ENCODE data around the gene FZD2. TPM values are rescaled to one million over a fixed set of nuclear protein-coding genes. Genes with fewer than 3 reads are reported as not detected.

FZD2 gene
- polyA plus RNA-seq, 2 of the 4 experiments (the other 2 are of a cell fraction), result 25.8 to 54.9 TPM

DNA sequence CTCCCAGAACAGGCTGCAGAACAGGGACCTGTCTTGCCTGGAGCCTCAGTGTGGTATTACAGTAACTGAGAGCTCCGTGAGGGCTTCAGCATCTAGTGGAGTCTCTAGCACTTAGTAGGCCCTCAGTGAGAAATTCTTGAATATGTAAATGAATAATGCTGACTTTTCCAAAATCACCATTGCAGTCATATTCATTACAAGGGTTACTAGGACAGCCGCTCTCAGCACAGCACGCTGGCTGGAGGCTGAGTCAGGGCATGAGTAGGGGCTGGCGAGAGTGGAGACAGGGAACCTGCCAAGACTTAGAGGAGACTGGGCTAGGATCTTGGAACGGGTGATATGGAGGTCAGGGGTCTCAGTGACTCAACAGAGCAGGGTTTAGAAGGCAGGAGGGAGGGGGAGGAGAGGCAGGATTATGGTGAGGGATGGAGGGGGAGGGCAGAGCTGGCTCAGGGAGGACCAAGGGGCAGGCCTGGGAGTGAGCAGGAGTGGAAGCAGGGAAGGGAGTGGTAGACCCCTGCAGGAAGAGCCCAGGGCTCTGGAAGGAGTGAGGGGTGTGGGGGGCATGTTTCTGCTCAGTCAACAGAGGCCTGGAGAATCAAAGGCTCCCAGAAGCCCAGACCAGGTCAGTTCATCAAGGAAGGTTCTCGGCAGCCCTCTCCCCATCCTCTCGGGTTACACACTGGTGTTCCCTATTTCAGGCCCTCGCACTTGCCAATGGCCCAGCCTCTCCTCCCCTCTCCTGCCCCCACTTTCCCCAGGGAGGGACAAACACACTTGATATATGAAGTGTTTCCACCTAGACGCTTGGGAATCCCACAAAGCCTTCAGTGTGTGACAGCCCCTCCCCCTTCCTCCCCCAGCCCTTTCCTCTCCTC, 42.3 kb downstream of the FZD2 start:
- Histone ChIP-seq H3K4me1 (peaks cover 50% of the 10 kb centered on the region), H3K27ac (peak overlapping the region; percentile 86 to 88), H3K9me3 (no peaks in the 10 kb centered on the region), H3K4me3 (no peak overlapping the region), H3K4me2 (peak overlapping the region; percentile 69)
- ATAC-seq (peak; percentile 90 to 95), FAIRE-seq (peak; percentile 73), DNase-seq (ENCODE audit: low read depth in 1 of 2, low spot score in 1 of 2) (peak; percentile 87 to 93)
- ChIA-PET CTCF (interaction anchor here (1.0 to 2.3 kb wide), 8 partner anchors 10 to 66 kb away, joined by 3 to 13 read pairs (median 4); partner anchors contain the start of gene FZD2), POLR2A (interaction anchor here (0.9 to 2.4 kb wide), 3 partner anchors 12 to 43 kb away, joined by 3 to 14 read pairs (median 10); partner anchors contain the start of gene FZD2)
- WGBS (ENCODE audit: missing lambda C conversion rate), result 20% methylated on average over 9 of the region's 9 CpGs
- TF ChIP-seq ZC3H11A (IDR thresholded peaks at IDR 0.05), result no peak
- TF ChIP-seq, protein P1, sequence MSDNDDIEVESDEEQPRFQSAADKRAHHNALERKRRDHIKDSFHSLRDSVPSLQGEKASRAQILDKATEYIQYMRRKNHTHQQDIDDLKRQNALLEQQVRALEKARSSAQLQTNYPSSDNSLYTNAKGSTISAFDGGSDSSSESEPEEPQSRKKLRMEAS (IDR thresholded peaks at IDR 0.05), result peak; percentile 88
- TF ChIP-seq CHD4 (IDR thresholded peaks at IDR 0.05; ENCODE audit: borderline replicate concordance), result no peak
- TF ChIP-seq NR3C1 (IDR thresholded peaks at IDR 0.05), result no peak
- TF ChIP-seq JUNB (IDR thresholded peaks at IDR 0.05), result no peak
- peak; percentile 14 to 32; a peak in 4 of 5 replicates for TF ChIP-seq RAD21 (conservative IDR thresholded peaks at IDR 0.05 in 1 of 2, IDR thresholded peaks at IDR 0.05 in 1 of 2)
- peak; percentile 98 for TF ChIP-seq MAFK (IDR thresholded peaks at IDR 0.05; ENCODE audit: partially characterized antibody)
- no peak for TF ChIP-seq CBX2 (IDR thresholded peaks at IDR 0.05; ENCODE audit: borderline replicate concordance, low read depth)
- TF ChIP-seq ZFP36 (IDR thresholded peaks at IDR 0.05; ENCODE audit: borderline replicate concordance, partially characterized antibody), result no peak
- TF ChIP-seq MAZ (IDR thresholded peaks at IDR 0.05; ENCODE audit: borderline replicate concordance, low read depth, low read length), result no peak
- TF ChIP-seq HDAC2 (IDR thresholded peaks at IDR 0.05), result no peak
- TF ChIP-seq E2F6 (IDR thresholded peaks at IDR 0.05; ENCODE audit: borderline replicate concordance, low read depth), result peak; percentile 55; the same call in 1 of the 2 replicates
- no peak for TF ChIP-seq RFX5 (IDR thresholded peaks at IDR 0.05)
- TF ChIP-seq, protein P2, sequence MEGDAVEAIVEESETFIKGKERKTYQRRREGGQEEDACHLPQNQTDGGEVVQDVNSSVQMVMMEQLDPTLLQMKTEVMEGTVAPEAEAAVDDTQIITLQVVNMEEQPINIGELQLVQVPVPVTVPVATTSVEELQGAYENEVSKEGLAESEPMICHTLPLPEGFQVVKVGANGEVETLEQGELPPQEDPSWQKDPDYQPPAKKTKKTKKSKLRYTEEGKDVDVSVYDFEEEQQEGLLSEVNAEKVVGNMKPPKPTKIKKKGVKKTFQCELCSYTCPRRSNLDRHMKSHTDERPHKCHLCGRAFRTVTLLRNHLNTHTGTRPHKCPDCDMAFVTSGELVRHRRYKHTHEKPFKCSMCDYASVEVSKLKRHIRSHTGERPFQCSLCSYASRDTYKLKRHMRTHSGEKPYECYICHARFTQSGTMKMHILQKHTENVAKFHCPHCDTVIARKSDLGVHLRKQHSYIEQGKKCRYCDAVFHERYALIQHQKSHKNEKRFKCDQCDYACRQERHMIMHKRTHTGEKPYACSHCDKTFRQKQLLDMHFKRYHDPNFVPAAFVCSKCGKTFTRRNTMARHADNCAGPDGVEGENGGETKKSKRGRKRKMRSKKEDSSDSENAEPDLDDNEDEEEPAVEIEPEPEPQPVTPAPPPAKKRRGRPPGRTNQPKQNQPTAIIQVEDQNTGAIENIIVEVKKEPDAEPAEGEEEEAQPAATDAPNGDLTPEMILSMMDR (IDR thresholded peaks at IDR 0.05), result no peak
- no peak for TF ChIP-seq HOXA7 (CRISPR knock-in tag; IDR thresholded peaks at IDR 0.05)
- no peak for TF ChIP-seq HEYL (CRISPR knock-in tag; IDR thresholded peaks at IDR 0.05)
- TF ChIP-seq, protein P3, sequence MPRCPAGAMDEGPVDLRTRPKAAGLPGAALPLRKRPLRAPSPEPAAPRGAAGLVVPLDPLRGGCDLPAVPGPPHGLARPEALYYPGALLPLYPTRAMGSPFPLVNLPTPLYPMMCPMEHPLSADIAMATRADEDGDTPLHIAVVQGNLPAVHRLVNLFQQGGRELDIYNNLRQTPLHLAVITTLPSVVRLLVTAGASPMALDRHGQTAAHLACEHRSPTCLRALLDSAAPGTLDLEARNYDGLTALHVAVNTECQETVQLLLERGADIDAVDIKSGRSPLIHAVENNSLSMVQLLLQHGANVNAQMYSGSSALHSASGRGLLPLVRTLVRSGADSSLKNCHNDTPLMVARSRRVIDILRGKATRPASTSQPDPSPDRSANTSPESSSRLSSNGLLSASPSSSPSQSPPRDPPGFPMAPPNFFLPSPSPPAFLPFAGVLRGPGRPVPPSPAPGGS (IDR thresholded peaks at IDR 0.05), result no peak
- TF ChIP-seq FOXS1 (CRISPR knock-in tag; IDR thresholded peaks at IDR 0.05), result no peak
- 0 out of 2 replicates have a peak, but pooled peaks have one; percentile 51 for TF ChIP-seq FOSL2 (IDR thresholded peaks at IDR 0.05)
- peak; percentile 86 for TF ChIP-seq FOSL2 (CRISPR knock-in tag; IDR thresholded peaks at IDR 0.05)
- no peak for TF ChIP-seq HOXB13 (CRISPR knock-in tag; IDR thresholded peaks at IDR 0.05; ENCODE audit: low read depth)
- TF ChIP-seq, protein P4, sequence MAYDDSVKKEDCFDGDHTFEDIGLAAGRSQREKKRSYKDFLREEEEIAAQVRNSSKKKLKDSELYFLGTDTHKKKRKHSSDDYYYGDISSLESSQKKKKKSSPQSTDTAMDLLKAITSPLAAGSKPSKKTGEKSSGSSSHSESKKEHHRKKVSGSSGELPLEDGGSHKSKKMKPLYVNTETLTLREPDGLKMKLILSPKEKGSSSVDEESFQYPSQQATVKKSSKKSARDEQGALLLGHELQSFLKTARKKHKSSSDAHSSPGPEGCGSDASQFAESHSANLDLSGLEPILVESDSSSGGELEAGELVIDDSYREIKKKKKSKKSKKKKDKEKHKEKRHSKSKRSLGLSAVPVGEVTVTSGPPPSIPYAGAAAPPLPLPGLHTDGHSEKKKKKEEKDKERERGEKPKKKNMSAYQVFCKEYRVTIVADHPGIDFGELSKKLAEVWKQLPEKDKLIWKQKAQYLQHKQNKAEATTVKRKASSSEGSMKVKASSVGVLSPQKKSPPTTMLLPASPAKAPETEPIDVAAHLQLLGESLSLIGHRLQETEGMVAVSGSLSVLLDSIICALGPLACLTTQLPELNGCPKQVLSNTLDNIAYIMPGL (CRISPR knock-in tag; IDR thresholded peaks at IDR 0.05; ENCODE audit: borderline replicate concordance), result no peak
- no peak for TF ChIP-seq ZSCAN20 (CRISPR knock-in tag; IDR thresholded peaks at IDR 0.05)
- no peak for TF ChIP-seq ZNF302 (CRISPR knock-in tag; IDR thresholded peaks at IDR 0.05)
- no peak for TF ChIP-seq KDM1A (IDR thresholded peaks at IDR 0.05; ENCODE audit: low read depth)
- no peak for TF ChIP-seq RNF2 (IDR thresholded peaks at IDR 0.05; ENCODE audit: borderline replicate concordance, low read depth)
- TF ChIP-seq FOSB (CRISPR knock-in tag; IDR thresholded peaks at IDR 0.05), result no peak
- no peak for TF ChIP-seq EHF (CRISPR knock-in tag; IDR thresholded peaks at IDR 0.05)
- no peak for TF ChIP-seq RCOR1 (IDR thresholded peaks at IDR 0.05; ENCODE audit: low read depth, low read length)
- TF ChIP-seq, protein P5, sequence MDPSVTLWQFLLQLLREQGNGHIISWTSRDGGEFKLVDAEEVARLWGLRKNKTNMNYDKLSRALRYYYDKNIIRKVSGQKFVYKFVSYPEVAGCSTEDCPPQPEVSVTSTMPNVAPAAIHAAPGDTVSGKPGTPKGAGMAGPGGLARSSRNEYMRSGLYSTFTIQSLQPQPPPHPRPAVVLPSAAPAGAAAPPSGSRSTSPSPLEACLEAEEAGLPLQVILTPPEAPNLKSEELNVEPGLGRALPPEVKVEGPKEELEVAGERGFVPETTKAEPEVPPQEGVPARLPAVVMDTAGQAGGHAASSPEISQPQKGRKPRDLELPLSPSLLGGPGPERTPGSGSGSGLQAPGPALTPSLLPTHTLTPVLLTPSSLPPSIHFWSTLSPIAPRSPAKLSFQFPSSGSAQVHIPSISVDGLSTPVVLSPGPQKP (IDR thresholded peaks at IDR 0.05; ENCODE audit: low read depth, low read length), result no peak
- TF ChIP-seq EHMT2 (IDR thresholded peaks at IDR 0.05; ENCODE audit: low read depth), result no peak
- TF ChIP-seq, protein P6, sequence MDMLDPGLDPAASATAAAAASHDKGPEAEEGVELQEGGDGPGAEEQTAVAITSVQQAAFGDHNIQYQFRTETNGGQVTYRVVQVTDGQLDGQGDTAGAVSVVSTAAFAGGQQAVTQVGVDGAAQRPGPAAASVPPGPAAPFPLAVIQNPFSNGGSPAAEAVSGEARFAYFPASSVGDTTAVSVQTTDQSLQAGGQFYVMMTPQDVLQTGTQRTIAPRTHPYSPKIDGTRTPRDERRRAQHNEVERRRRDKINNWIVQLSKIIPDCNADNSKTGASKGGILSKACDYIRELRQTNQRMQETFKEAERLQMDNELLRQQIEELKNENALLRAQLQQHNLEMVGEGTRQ (IDR thresholded peaks at IDR 0.05), result no peak
- TF ChIP-seq KDM5A (IDR thresholded peaks at IDR 0.05), result no peak

Measured in A549 (cell line).